GM12892 (cell line): ENCODE data around the gene TMEM91. TPM values are rescaled to one million over a fixed set of nuclear protein-coding genes. Genes with fewer than 3 reads are reported as not detected.

ENCODE experiments used
- DNase-seq: peaks from one replicate; pipeline ENCODE4 v3.0.0; 2011; ENCODE audit not compliant: insufficient read length
- FAIRE-seq: peaks from 2 replicates; lab custom pipeline; 2011; peaks lifted over from hg19 to GRCh38; lab: Jason Lieb, UNC
- POLR2A ChIP-seq: IDR thresholded peaks from 2 replicates; pipeline ENCODE4 v1.6.1; 2011; ENCODE audit warnings: low read depth, low read length, control low read depth
- POLR2AphosphoS5 ChIP-seq: IDR thresholded peaks from 2 replicates; pipeline ENCODE4 v1.6.1; 2011; ENCODE audit warnings: low read depth, low read length, control low read depth
- TAF1 ChIP-seq: IDR thresholded peaks from 2 replicates; pipeline ENCODE4 v1.6.1; 2011; ENCODE audit warnings: low read depth, mild to moderate bottlenecking, control low read depth, low read length, borderline replicate concordance
- polyA plus RNA-seq: library from polyadenylated mRNA; unstranded; fragments of >200 nt; gene quantifications from one replicate; pipeline ENCODE4 v1.2.1, GENCODE V29; 2012; ENCODE audit warnings: missing spikeins, inconsistent platforms; ENCODE audit not compliant: missing spikeins

TMEM91 gene
- 5.3 TPM for polyA plus RNA-seq

- DNase-seq (no peak), FAIRE-seq (no peak)
- TF ChIP-seq POLR2AphosphoS5 (no peak), TAF1 (no peak), POLR2A (no peak)
Measured at GRCh38 chr19:41376241-41376997, at the start of gene TMEM91. TSS of gene TMEM91 (plus strand) at chr19:41376533. CDS start at chr19:41378310, 1,777 bp downstream.

DNA sequence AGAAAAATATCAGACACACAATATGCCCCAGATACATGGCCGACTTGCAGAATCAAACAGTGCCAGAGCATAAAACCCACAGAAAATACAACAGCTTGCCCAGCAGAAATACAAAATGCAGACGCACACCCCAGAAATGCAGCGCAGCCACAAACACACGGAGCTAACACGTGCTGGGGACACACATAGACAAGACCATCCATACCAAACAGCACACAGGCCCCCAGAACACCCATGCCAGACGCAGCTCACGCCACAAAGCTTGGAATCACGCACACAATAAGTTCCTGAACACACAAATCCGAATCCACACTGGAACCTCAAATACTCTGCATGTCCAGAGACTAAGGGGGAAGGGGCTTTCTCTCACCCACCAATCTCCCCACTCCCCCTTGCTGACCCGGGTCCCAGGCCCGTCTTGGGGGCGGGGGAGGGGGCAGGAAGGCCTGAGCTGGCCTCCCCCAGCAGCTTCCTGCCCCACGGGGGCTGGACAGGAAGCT, 49.2 kb upstream of the TMEM91 start:
- no peak for FAIRE-seq

DNA sequence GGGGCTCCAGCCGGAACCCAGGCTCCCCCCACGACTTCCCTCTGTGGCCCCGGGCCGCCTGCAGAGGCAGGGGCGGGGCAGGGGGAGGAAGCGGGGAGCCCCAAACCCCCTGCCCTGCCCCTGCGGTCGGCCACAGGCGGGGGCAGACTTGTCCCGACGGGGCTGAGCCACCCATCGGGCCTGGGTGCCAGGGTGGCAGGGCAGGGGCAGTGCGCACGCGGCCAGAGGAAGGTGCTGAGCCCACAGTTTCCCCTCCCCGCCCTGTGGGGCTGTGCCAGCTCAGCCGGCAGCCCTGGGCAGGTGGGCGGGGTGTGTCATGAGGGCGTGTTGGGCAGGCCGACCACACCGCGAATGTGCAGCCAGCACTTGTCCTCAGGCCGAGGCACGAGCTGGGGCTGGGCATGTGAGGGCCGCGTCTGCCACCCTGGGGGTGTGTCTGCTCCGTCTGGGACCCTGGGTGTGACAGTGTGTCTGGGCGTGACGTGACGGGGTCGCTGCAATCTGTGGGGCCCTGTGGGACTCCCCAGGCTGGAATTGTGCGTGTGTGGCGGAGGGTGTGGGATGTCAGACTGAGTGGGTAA, 48.7 kb upstream of the TMEM91 start:
- TF ChIP-seq TAF1, result 0 out of 2 replicates have a peak, but pooled peaks have one; percentile 25
- peak; percentile 85; the same call in 1 of the 2 replicates for TF ChIP-seq POLR2AphosphoS5
- peak; percentile 78 for TF ChIP-seq POLR2A
- peak; percentile 86 for FAIRE-seq

More for the DNA sequence above, 49.2 kb upstream of the TMEM91 start:
- DNase-seq, result no peak
- no peak for TF ChIP-seq POLR2A
- no peak for TF ChIP-seq TAF1
- TF ChIP-seq POLR2AphosphoS5, result no peak

DNA sequence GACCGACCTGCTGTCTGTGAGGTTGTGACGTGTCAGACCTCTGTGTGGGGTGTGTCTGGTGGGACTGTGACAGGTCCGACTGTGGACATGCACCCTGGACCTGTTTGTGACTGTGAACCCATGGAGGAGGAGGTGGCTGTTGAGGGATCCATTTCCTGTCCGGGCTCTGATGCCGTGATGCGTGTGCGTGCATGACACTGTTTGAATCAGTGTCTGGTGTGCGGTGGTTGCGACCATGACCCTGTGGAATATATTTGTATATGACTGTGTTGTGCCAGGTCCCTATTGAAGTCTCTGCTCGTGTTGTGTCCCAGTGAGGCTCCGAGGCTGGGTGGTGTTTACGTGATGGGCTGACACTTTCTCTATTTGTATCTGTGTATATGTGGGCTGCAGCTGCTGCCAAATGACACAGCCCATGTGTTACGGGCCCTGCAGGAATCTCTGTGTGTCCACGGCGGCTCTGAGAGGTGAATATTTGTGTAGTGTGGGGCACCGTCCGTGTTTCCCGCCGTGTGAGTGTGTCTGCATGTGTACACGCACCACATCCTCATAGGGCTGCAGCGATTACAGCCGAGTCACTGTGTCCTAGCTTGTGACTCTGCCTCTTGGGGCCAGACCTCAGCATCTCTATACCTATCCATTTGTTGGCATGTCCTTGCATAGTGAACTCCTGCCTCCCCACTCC, 48.0 kb upstream of the TMEM91 start:
- no peak for FAIRE-seq
- peak; percentile 65; the same call in 1 of the 2 replicates for TF ChIP-seq POLR2A
- peak; percentile 19; the same call in 1 of the 2 replicates for TF ChIP-seq POLR2AphosphoS5
- TF ChIP-seq TAF1, result no peak
- DNase-seq, result no peak

More for the DNA sequence above, 48.7 kb upstream of the TMEM91 start:
- DNase-seq, result peak; percentile 90

DNA sequence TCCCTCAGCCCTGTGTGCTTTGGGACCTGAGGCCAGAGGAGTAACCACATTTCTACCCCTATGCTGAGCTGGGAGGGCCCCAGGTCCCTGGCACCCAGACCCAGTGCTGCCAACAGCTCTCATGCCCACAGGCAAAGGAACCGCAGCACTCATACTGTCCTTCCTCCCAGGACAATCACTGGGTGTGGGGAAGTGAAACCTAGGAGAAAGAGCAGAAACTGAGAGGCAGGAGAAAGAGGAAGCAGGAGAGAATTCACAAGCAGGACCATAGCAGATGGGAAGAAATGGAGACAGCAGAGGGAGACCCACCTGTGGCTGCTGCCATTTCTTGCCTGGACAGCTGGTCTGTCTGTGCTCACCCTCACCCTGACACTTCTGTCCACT, 47.5 kb upstream of the TMEM91 start:
- DNase-seq, result no peak
- no peak for TF ChIP-seq TAF1
- no peak for TF ChIP-seq POLR2AphosphoS5
- no peak for TF ChIP-seq POLR2A
- FAIRE-seq, result peak; percentile 42

DNA sequence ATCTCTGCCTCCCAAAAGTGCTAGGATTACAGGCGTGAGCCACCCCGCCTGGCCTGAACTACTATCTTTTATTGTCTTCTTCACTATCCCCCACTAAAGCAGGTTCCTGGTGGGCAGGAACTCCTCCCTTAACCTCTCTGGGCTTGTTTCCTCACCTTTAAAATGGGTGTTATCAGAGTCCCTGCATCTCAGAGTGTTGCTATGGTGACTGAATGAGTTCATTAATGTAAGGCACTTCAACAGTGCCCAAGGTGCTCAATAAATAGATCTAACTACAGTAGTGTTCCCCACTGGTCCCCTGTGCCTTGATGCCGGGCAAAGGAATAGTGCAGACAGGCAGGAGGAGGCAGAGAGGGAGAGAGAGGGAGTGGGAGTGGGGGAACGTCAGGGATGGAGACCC, 45.9 kb upstream of the TMEM91 start:
- TF ChIP-seq TAF1 (no peak), POLR2A (no peak), POLR2AphosphoS5 (no peak)
- no peak for DNase-seq
- FAIRE-seq, result no peak

- no peak for DNase-seq
- FAIRE-seq, result no peak
- TF ChIP-seq TAF1 (no peak), POLR2AphosphoS5 (no peak), POLR2A (no peak)
Measured at GRCh38 chr19:41330946-41331678, 45.2 kb upstream of the TMEM91 start.

DNA sequence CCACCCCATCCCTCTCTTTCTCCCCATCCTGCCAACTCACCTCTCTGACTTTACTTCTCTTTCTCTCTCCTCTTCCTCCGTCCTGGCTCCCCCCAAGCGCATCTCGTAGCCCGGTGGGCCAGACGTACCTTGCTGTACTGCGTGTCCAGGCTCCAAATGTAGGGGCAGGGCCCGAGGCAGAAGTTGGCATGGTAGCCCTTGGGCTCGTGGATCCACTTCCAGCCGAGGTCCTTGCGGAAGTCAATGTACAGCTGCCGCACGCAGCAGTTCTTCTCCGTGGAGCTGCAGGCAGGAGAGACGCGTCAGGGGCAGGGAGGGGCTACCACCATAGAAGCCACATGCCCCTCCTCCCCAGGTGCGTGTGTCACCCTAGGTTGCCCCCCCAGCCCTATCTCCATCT, 44.3 kb upstream of the TMEM91 start:
- no peak for TF ChIP-seq TAF1
- no peak for TF ChIP-seq POLR2AphosphoS5
- TF ChIP-seq POLR2A, result no peak
- DNase-seq (no peak), FAIRE-seq (no peak)

- TF ChIP-seq POLR2AphosphoS5 (no peak), TAF1 (no peak), POLR2A (no peak)
- FAIRE-seq (no peak), DNase-seq (no peak)
Measured at GRCh38 chr19:41332468-41332867, 43.9 kb upstream of the TMEM91 start.

- peak; percentile 24 for FAIRE-seq
- no peak for TF ChIP-seq POLR2AphosphoS5
- TF ChIP-seq POLR2A, result no peak
- no peak for TF ChIP-seq TAF1
- no peak for DNase-seq
Measured at GRCh38 chr19:41334793-41335192, 41.5 kb upstream of the TMEM91 start.
